ENCODE data around the gene ABCB4. TPM values are rescaled to one million over a fixed set of nuclear protein-coding genes. Genes with fewer than 3 reads are reported as not detected.

ABCB4 gene
- total RNA-seq, 1 donor from 2014 or later = 0.48 TPM

GRCh38 chr7:87511510-87511909 lies 36.0 kb upstream of the ABCB4 start:
- Mint-ChIP-seq H3K9me3 (ENCODE audit: unreplicated experiment) (no peaks in the 10 kb centered on the region), H3K4me1 (ENCODE audit: low read depth, unreplicated experiment) (no peaks in the 10 kb centered on the region), H3K4me3 (ENCODE audit: unreplicated experiment) (no peak overlapping the region), H3K27me3 (ENCODE audit: low read depth, unreplicated experiment) (peaks cover 8% of the 10 kb centered on the region), H3K36me3 (ENCODE audit: low read depth, unreplicated experiment) (no peaks in the 10 kb centered on the region), H3K27ac (ENCODE audit: unreplicated experiment) (no peak overlapping the region)
- Histone ChIP-seq H3K9me3 (ENCODE audit: insufficient read depth, low read depth, low read length) (no peaks in the 10 kb centered on the region), H4K20me1 (ENCODE audit: insufficient read depth, low read length) (no peaks in the 10 kb centered on the region), H3K27me3 (ENCODE audit: insufficient read depth, low read length) (no peaks in the 10 kb centered on the region), H3K79me2 (ENCODE audit: insufficient read depth, low read length) (no peaks in the 10 kb centered on the region), H3K4me2 (ENCODE audit: low read length) (no peak overlapping the region), H3K36me3 (ENCODE audit: insufficient read depth, low read length) (no peaks in the 10 kb centered on the region), H2AFZ (ENCODE audit: low read depth, low read length) (no peak overlapping the region), H3K4me1 (ENCODE audit: insufficient read depth, low read length) (no peaks in the 10 kb centered on the region), H3K27ac (ENCODE audit: low read depth, low read length) (no peak overlapping the region), H3K9ac (ENCODE audit: low read length) (no peak overlapping the region), H3K4me3 (ENCODE audit: insufficient read depth, low read depth, low read length) (no peak overlapping the region)
- DNase-seq (ENCODE audit: low read depth) = no peak
- FAIRE-seq = no peak
- TF ChIP-seq EZH2 (IDR thresholded peaks at IDR 0.05; ENCODE audit: insufficient read depth, low read length) = no peak
- TF ChIP-seq, protein P1, sequence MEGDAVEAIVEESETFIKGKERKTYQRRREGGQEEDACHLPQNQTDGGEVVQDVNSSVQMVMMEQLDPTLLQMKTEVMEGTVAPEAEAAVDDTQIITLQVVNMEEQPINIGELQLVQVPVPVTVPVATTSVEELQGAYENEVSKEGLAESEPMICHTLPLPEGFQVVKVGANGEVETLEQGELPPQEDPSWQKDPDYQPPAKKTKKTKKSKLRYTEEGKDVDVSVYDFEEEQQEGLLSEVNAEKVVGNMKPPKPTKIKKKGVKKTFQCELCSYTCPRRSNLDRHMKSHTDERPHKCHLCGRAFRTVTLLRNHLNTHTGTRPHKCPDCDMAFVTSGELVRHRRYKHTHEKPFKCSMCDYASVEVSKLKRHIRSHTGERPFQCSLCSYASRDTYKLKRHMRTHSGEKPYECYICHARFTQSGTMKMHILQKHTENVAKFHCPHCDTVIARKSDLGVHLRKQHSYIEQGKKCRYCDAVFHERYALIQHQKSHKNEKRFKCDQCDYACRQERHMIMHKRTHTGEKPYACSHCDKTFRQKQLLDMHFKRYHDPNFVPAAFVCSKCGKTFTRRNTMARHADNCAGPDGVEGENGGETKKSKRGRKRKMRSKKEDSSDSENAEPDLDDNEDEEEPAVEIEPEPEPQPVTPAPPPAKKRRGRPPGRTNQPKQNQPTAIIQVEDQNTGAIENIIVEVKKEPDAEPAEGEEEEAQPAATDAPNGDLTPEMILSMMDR (IDR thresholded peaks at IDR 0.05; ENCODE audit: insufficient read depth, low read depth, low read length) = no peak

DNA sequence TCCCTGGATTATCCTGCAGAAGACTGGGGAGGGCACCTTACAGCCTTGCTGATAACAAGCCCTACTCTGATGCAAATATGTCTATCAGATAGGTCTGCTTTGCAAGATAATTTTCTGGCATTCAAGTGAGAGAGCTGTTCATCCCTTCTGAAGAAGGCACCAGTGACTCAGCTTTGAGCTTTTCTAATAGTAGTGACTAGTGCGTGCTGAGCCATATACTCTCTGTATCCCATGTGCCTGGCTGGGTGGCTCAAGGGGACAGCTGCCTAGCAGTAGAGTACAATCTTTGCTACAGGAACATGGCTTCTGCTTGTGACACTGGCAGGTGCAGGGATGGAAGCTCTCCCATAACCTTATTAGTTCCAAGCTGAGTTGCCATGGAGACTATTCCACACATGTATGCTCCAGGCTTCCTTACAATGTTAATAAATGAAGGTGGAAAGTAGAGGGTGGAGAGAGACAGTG lies 35.0 kb upstream of the ABCB4 start:
- no peak overlapping the region for H3K27ac ChIP-seq (ENCODE audit: low read depth, low read length)
- Mint-ChIP-seq H3K27me3 (ENCODE audit: low read depth, unreplicated experiment) (peaks cover 8% of the 10 kb centered on the region), H3K27ac (ENCODE audit: unreplicated experiment) (no peak overlapping the region), H3K36me3 (ENCODE audit: low read depth, unreplicated experiment) (no peaks in the 10 kb centered on the region), H3K4me3 (ENCODE audit: unreplicated experiment) (no peak overlapping the region), H3K4me1 (ENCODE audit: low read depth, unreplicated experiment) (no peaks in the 10 kb centered on the region), H3K9me3 (ENCODE audit: unreplicated experiment) (no peaks in the 10 kb centered on the region)
- no peak overlapping the region for H3K4me3 ChIP-seq (ENCODE audit: insufficient read depth, low read depth, low read length)
- H4K20me1 ChIP-seq (ENCODE audit: insufficient read depth, low read length) = no peaks in the 10 kb centered on the region
- no peaks in the 10 kb centered on the region for H3K4me1 ChIP-seq (ENCODE audit: insufficient read depth, low read length)
- no peak overlapping the region for H3K4me2 ChIP-seq (ENCODE audit: low read length)
- H3K27me3 ChIP-seq (ENCODE audit: insufficient read depth, low read length) = no peaks in the 10 kb centered on the region
- no peaks in the 10 kb centered on the region for H3K79me2 ChIP-seq (ENCODE audit: insufficient read depth, low read length)
- no peak overlapping the region for H3K9ac ChIP-seq (ENCODE audit: low read length)
- DNase-seq (ENCODE audit: low read depth) = no peak
- TF ChIP-seq, protein P1 (IDR thresholded peaks at IDR 0.05; ENCODE audit: insufficient read depth, low read depth, low read length) = no peak
- TF ChIP-seq EZH2 (IDR thresholded peaks at IDR 0.05; ENCODE audit: insufficient read depth, low read length) = no peak
- no peaks in the 10 kb centered on the region for H3K36me3 ChIP-seq (ENCODE audit: insufficient read depth, low read length)
- no peak for FAIRE-seq
- H2AFZ ChIP-seq (ENCODE audit: low read depth, low read length) = no peak overlapping the region
- no peaks in the 10 kb centered on the region for H3K9me3 ChIP-seq (ENCODE audit: insufficient read depth, low read depth, low read length)

GRCh38 chr7:87507446-87507845 lies 32.0 kb upstream of the ABCB4 start:
- Histone ChIP-seq H3K36me3 (ENCODE audit: insufficient read depth, low read length) (no peaks in the 10 kb centered on the region), H3K4me3 (ENCODE audit: insufficient read depth, low read depth, low read length) (no peak overlapping the region), H4K20me1 (ENCODE audit: insufficient read depth, low read length) (no peaks in the 10 kb centered on the region), H2AFZ (ENCODE audit: low read depth, low read length) (no peak overlapping the region), H3K9ac (ENCODE audit: low read length) (no peak overlapping the region), H3K27ac (ENCODE audit: low read depth, low read length) (no peak overlapping the region), H3K79me2 (ENCODE audit: insufficient read depth, low read length) (no peaks in the 10 kb centered on the region), H3K9me3 (ENCODE audit: insufficient read depth, low read depth, low read length) (no peaks in the 10 kb centered on the region), H3K27me3 (ENCODE audit: insufficient read depth, low read length) (no peaks in the 10 kb centered on the region), H3K4me1 (ENCODE audit: insufficient read depth, low read length) (no peaks in the 10 kb centered on the region), H3K4me2 (ENCODE audit: low read length) (no peak overlapping the region)
- no peak for DNase-seq (ENCODE audit: low read depth)
- peaks cover 8% of the 10 kb centered on the region for H3K27me3 Mint-ChIP-seq (ENCODE audit: low read depth, unreplicated experiment)
- no peaks in the 10 kb centered on the region for H3K4me1 Mint-ChIP-seq (ENCODE audit: low read depth, unreplicated experiment)
- no peaks in the 10 kb centered on the region for H3K36me3 Mint-ChIP-seq (ENCODE audit: low read depth, unreplicated experiment)
- no peak for FAIRE-seq
- H3K4me3 Mint-ChIP-seq (ENCODE audit: unreplicated experiment) = no peak overlapping the region
- TF ChIP-seq, protein P1 (IDR thresholded peaks at IDR 0.05; ENCODE audit: insufficient read depth, low read depth, low read length) = no peak
- TF ChIP-seq EZH2 (IDR thresholded peaks at IDR 0.05; ENCODE audit: insufficient read depth, low read length) = no peak
- H3K9me3 Mint-ChIP-seq (ENCODE audit: unreplicated experiment) = no peaks in the 10 kb centered on the region
- H3K27ac Mint-ChIP-seq (ENCODE audit: unreplicated experiment) = no peak overlapping the region
